ENCODE measurements around the gene RCAN2.

DNA sequence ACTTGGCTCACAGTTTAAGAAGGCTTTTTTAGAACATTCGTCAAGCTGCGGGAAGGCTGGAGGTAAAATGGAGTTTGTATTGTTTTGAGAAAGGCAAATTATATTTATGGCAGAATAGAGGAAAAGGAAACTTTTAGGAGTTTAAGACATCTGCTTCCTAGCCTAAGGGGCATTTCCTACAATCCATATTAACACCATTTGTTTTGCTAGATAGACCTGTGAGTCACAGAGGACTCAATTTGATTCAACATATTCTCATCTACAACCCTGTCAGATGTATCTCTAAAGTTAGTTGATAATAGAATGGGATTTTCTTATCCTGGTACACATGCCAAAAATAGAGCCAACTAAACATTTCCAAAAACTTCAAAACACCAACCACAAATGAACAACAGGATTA, 35.0 kb downstream of the RCAN2 start:
- TF ChIP-seq, protein P1, sequence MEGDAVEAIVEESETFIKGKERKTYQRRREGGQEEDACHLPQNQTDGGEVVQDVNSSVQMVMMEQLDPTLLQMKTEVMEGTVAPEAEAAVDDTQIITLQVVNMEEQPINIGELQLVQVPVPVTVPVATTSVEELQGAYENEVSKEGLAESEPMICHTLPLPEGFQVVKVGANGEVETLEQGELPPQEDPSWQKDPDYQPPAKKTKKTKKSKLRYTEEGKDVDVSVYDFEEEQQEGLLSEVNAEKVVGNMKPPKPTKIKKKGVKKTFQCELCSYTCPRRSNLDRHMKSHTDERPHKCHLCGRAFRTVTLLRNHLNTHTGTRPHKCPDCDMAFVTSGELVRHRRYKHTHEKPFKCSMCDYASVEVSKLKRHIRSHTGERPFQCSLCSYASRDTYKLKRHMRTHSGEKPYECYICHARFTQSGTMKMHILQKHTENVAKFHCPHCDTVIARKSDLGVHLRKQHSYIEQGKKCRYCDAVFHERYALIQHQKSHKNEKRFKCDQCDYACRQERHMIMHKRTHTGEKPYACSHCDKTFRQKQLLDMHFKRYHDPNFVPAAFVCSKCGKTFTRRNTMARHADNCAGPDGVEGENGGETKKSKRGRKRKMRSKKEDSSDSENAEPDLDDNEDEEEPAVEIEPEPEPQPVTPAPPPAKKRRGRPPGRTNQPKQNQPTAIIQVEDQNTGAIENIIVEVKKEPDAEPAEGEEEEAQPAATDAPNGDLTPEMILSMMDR (IDR thresholded peaks at IDR 0.05) = no peak
- TF ChIP-seq POLR2A (IDR thresholded peaks at IDR 0.05) (no peak), POLR2AphosphoS5 (IDR thresholded peaks at IDR 0.05) (no peak)
